Central memory CD4-positive, alpha-beta T cell (primary cell): Measurements from ENCODE around the gene ZNF485.
A peak's percentile ranks its signal among the peaks of the same experiment; 100 is the strongest.
"Not testable (repeated sequence)": the region's sequence is repeated elsewhere in the genome, so short reads cannot be mapped to it uniquely, and the experiment has no call there.

Source experiments
- DNase-seq: peaks from one replicate; pipeline ENCODE4 v3.0.0; 2022
- total RNA-seq, 3 experiments: gene quantifications; one replicate each; lab custom pipeline; 2026; lab: John Stamatoyannopoulos, UW

Gene ZNF485
- total RNA-seq, result 3.7 to 16.3 (median 15.2) reads per million in 3 experiments

DNA sequence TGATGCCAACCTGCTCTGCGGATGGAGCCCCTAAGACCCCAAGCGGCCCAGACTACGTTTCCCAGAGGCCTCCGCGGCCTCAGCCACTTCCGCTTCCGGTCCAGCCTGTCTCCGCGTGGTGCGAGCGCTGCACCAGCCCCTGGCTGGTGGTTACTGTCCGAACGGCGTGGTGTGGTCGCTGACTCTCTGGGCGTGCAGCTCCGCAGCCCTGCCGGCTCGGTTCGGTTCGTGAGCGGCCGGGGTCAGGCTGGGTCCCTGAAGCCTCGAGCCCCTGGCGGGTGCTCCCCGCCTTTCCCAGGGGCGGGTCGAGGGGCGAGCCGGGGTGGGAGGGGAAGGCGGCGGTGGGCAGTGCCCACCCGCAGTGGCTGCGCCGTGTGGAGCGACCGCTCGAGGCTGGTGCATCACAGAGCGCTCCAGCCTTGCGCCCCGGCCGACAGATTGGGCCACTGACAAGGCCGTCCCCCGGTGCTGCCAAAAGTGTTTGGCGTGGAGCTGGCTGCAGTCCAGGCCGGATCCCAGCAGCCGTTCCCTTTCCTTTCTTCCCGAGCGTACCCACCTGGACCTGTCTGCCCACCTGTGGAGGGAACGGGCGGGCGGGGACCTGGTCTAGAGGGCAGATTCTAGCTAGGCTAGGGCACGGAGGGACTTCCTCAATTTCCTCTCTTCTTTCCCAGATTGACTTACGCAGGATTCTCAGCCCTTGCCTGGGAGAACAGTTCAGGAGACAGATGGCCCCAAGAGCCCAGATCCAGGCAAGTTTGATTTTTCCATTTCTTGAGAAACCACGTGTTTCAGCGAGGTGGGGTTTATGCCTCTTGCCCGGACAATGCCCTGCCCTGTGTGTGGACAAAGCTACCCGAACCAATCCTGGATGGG, at the start of gene ZNF485:
Gene ZNF485, plus strand, starts transcription at position 116 of the 876 bp plus-strand sequence. Its CDS starts 613 bp downstream, at position 729.
- DNase-seq, result peak; percentile 41

DNA sequence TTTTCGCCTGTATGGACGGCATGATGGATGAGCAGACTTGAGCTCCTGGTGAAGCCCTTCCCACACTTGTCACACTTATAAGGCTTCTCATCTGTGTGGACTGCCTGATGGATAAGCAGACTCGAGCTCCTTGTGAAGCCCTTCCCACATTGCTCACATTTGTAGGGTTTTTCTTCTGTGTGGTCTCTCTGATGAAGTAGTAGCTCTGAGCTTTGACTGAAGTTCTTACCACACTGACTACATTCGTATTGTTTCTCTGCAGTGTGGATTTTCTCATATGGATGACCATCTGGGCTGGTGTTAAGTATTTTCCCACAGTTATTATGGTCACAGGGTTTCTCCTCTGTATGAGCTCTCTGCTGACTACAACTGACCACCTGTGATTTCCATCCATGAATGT, 49.0 kb upstream of the ZNF485 start:
- DNase-seq, result no peak

DNA sequence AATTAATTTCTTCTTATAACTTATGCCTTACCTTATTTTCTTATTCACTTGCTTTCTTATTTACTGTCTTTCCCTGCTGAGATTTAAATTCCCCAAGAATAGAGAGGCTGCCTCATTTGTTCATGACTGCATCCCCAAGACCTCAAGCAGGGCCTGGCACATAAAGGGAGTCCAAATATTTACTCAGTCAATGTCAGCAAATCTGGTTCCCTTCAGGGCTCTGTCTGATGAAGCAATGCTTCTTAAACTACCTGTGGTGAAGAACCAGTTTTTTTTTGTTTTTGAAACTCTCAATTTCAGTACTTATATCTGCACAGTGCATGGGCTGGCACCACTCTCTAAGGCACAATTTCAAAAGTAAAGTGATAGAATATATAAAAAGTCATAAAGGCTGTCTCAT, 36.6 kb upstream of the ZNF485 start:
- DNase-seq, result no peak

DNA sequence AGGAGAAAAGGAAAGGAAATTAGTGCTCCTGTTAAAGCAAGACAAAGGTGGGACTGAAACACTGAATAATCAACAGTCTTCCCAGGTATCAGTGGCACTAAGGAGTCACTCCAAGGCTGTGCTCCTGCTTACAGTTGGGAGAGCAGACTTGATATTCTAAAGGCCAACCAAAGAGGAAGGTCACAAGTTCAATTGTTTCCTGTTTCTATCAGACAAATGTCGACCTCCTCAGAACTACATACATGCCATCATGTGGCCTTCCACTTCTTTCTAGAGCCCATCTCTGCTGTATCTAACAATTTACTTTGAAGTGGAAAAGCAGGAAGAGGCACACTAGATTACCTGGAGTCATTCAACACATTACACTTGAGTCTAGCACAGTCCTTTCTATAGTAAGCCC, 35.3 kb upstream of the ZNF485 start:
- no peak for DNase-seq

DNA sequence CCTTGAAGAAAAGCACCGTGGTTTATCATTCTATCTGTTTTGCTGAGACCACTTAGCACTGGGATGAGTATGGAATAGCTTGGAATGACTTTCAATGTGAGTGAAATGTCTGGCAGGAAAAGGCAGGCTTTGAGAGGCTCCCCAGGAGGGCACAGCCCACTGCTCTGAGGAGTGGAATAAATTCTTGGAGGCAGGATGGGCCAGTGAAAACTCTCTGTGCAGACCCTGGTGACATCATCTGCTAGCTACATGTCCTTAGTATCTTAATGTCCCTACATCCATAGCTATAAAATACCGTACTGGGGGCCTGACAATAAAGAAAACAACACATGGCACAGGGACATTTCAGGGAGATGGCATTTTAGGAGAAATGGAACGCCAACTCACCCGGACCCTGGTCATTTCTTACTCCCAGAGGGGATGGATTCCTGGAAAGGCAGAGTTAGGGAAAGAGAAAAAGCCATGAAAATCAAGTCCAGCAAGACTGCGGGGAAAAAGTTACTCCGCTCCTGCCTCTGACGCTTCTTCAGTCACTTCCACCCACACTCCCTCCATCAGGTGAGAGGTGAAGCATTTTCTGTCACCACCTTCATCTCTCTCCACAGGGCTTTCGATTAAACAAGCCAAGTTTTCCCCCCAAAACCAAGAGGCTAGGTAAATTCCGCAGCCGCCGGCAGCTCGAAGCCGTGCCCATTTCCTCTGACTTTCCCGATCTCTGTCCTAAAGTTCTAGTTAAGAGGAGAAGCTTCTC, 32.8 kb upstream of the ZNF485 start:
- DNase-seq, result peak; percentile 17

DNA sequence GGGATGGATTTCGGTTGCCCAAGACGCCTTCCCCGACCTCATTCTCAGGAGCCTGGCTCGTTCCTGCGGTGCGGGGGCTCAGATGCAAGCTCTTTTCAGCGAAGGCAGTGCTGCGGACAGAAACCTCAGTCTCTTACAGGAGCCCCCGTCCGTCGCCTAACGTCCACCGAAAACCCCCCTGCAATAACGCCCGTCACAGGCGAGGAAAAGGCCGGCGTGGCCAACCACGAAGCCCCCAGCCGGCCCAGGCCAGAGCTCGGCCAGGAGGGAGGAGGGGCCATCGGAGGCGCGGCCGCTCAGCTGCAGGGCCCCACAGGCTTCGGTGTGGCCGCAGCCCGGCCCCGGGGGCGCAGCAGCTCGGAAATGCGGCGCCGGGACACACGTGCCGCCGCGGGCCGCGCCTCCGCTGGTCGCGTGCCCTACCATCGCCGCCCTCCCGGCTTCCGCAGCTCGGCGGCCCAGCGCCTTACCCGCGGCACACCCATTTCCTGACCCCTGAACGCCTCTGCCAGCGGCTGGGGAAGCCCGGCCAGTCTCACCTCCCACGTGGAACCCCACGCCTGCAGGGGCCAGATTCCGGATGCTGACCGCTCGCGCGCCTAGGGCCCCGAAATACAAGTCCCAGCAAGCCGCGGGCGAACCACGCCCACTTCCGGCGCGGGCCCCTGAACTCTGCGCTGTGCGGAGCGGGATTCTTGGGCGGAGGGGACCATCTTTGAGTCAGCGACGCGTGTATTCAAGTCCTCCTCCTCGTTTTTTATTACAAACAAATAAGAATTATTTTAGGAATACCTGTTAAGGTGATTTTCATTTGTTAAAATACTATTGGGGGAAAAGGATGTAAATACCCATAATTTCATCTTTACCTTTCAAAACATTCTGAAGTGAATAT, 32.0 kb upstream of the ZNF485 start, which contains the start of gene ZNF239:
Gene ZNF239, minus strand, starts transcription at position 616 of the 892 bp plus-strand sequence. CDS start 16,537 bp downstream, outside the sequence.
- peak; percentile 79 for DNase-seq

DNA sequence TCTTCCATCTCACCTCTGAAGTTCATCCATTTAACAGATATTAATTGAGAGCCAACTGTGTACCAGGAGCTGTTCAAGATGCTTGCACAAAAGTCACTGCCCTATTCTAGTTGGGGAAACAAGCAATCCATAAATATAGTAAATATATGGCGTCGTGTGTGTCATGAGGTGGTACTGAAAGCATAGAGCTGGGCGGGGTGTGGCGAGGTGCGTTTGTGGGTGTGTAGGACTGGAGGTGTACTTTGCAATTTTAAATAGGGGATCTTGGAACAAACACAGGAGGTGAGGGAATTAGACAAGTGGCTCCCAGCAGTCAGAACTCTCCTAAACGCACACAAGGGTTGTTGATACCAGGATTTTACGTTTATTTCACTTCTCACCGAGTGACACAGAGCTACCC, 31.3 kb upstream of the ZNF485 start:
- no peak for DNase-seq

DNA sequence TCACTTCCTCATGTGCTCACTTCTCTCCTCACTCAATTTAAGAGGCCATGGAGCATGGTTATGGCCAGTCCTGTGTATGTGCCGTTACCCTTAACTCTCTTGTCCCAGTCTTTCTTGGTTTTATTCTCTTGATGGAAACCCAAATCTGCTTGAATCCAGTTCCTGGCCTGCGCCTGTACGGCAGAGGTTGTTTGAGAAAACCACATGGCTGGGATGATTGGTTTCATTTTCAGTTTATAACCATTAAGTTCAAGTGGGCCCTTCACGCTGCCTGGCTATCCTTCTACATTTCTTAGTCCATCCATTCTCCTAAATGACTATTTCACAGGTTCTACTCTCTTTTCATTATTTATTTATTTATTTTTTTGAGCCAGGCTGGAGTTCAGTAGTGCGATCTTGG, 30.2 kb upstream of the ZNF485 start:
- DNase-seq, result peak; percentile 27

DNA sequence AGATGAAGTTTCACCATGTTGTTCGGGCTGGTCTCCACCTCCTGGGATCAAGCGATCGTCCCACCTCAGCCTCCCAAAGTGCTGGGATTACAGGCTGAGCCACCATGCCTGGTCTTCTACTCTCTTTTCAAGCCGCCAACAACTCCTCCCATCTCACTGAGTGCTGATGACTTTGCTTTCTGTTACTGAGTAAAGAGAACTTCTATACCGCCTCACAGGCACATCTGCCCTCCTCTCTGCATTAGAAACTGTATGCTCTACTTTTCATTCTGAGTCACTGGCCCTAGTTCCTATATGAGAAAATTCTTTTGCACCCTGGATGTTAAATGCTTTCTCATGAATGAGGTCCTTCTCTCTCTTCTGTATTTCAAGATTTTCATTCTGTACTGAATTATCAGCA, 29.7 kb upstream of the ZNF485 start:
- DNase-seq, result no peak

DNA sequence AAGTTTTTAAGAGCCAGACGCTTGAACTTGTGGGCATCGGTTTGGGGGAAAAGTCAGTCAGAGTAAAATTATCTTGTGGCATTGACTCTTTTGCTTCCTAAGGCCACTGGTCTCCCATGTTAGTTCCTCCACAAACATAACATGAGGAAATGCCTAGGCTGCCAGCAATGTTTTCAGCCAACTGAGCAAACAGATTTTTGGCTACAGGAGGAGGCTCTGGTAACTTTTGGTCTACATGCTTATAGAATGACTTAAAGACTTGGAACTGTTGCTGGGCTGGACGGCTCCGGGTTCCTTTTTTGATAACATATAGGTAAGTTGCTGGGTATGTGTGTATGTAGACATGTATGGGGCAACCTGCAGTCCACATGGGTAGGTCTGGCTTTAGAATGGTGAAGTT, 22.2 kb upstream of the ZNF485 start:
- DNase-seq, result no peak

DNA sequence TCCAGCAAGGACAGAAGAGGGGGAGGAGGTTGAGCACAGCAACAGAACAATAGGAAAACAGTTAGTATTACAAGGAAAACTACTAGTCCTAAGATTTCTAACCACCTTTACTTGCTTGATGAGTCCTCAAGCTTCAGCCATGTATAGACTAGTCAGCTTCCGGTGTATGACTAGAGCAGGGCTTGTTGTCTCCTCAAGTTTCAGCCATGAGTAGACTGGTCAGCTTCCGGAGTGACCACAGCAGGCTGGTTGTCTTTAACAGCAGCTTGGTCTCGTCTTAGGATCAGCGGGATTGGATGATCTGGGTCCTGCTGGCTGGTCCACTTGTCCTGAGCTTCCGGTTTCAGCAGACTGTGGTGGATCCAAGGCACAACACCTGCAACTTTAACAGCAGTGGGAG, 21.2 kb upstream of the ZNF485 start:
- DNase-seq, result no peak

DNA sequence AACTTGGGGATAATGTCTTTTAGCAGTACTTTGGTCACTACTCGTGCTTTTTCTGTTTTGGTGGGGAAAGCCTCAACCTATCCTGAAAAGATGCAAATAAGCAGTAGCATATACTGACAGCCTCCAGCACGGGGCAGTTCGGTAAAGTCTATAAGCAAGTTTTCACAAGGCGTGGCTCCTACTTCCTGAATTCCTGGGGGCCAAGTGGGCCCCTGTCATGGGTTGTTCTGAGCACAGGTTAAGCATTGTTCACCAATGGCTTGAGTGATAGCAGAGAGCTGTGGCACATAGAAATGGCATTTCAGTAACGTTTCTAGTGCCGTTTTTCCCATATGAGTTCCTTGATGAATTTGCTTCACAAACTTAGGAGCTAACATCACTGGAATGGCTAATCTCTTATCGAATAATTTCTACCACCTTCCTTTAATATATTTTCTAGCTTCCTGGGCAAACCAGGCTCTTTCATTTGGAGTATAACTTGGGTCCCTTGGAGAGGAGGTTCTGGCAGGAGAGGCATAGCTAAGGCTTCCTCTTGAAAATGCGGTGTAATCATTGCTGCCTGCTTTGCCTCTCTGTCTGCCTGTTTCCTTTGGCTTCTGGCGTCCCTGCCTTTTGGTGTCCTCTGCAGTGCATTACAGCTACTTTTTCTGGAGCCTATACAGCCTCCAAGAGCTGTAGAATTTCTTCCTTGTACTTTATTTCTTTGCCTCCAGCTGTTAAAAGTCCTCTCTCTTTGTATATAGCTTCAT, 20.1 kb upstream of the ZNF485 start:
- DNase-seq, result no peak

DNA sequence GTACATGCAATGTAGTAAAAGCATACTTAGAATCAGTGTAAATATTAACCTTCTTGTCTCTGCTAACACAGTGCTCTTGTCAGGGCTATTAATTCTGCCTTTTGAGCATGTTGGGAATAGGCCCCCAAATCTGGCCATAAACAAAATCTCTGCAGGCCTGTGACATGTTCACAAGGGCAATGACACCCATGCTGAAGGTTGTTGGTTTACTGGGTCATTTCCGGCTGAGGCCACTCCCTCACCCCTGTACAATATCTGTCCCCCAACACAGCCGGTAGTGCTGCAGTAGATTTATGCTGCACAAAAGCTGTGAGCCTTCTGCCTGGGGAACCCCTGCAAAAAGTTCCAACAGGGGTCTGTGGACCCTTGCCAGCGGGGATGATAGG, 19.5 kb upstream of the ZNF485 start:
- not testable (repeated sequence) for DNase-seq

DNA sequence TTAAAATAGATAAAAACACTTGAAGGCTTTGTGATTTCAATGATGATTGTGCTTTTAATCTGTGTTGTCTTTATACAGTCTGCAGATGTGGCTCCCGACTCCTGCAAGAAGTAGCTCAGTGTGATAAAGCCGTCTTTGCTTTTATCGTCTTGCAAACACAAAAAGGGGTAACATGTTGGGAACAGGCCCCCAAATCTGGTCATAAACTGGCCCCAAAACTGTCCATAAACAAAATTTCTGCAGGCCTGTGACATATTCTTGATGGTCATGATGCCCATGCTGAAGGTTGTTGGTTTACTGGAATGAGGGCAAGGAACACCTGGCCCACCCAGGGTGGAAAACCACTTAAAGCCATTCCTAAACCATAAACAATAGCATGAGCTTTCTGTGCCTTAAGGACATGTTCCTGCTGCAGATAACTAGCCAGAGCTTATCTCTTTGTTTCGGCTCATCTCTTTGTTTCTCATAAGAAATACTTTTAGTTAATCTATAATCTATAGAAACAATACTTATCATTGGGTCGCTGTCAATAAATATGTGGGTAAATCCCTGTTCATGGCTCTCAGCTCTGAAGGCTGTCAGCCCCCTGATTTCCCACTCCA, 14.8 kb upstream of the ZNF485 start:
- DNase-seq, result no peak

DNA sequence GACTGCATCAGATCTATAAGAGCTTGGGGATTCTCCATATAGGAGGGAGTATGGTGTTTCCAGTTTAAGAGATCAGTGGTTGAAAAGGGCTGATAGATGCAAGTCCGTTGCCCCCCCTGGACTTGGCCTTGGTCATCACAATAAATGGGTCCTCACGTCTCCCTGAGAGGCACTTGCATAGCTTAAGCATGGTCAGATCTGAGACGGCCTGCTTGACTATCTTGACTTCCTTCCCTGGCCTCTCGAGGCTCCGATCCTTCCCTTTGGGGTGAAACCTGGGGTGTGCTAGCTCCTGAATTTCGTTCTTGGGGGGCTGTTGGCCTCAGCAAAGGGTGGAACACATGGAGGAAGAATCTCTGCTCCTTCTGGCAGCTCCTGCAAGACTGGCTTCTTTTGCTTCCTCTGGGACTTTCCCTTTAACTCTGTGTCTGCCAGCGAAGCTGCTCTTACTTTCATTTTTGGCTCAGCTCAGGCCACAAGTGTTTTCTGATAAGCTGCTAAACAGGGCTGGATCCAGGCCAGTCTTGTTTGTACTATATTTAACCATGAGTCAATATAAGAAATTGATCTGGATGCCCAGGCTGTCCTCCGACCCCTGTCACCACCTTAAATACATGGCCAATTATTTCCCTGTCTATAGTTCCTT, 11.2 kb upstream of the ZNF485 start:
- peak; percentile 40 for DNase-seq

DNA sequence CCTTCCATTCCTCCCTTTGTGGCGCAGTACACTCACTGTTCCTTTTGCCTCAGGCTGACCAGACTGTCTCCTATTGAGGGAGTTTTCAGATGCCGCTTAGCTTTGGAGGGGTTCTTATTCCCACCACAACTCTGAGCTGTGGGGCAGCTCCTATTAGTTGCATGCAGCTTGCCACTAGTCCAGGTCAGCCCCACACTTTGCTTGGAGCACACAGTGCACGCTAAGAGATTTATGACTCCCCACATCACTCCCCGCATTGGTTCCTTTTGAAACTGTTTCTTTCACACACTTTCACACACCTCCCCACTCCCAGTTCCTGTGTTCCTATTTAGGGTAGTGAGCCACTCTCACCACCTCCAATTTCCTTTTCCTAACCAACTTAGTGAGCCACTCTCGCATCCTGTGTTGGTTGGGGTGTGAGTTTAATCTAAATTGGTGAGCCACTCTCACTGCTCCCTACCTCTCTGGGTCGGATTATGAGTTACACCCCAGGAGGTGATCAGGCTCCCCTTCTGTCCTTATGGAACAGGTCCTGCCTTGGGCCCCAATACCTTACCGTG, 10.4 kb upstream of the ZNF485 start:
- DNase-seq, result peak; percentile 3

DNA sequence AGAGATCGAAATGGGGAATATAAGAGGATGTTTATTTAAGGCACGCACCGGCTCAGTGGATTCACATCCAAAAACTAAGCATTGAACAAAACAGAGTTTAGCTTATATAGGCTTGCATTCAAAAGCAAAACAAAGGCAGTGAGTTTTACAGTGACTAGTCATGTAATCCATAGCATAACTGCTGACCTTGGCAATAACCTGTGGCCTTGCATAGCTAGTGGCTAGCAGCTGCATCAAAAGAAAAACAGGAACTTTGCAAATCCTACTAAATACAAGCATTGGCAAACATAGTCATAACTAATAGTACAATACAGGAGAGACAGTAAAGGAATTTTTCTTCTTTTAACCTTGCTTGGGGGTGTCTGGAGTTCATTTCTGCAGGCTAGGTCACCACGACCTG, 9.7 kb upstream of the ZNF485 start:
- no peak for DNase-seq

DNA sequence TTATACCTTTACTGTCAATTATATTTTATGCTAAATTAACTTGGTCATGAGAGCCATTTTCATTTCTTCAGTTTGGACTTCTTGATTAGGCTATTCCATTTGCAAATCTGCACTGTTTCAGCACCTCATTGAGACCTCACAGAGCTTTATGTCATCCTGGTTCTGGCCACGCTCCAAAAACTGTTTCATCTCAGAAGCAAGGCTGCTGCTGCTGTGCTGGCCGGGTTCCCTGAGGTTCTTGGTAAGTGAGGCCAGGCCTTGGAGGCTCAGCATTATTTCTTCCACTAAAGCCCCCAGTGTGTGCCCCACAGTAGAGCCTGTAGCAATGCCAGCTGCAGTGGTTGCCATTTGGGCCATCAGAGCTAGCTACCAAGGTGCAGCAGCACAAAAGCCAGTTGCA, 7.8 kb upstream of the ZNF485 start:
- no peak for DNase-seq

DNA sequence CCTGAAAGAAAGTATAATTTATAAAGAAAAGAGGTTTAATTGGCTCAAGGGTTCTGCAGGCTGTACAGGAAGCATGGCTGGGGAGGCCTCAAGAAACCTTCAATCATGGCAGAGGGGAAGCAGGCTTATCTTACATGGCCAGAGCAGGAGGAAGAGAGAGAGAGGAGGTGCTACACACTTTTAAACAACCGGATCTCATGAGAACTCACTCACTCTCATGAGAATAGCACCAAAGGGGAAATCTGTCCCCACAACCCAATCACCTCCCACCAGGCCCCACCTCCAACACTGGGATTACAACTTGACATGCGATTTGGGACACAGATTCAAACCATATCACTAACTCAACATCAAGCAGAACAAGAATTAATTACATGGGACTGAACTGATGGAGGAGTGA, 6.9 kb upstream of the ZNF485 start:
- DNase-seq, result no peak

DNA sequence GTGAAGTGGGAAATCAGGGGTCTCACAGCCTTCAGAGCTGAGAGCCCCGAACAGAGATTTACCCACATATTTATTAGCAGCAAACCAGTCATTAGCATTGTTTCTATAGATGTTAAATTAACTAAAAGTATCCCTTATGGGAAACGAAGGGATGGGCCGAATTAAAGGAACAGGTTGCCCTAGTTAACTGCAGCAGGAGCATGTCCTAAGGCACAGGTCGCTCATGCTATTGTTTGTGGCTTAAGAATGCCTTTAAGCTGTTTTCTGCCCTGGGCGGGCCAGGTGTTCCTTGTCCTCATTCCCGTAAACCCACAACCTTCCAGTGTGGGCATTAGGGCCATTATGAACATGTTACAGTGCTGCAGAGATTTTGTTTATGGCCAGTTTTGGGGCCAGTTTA, 4.7 kb upstream of the ZNF485 start:
- not testable (repeated sequence) for DNase-seq

DNA sequence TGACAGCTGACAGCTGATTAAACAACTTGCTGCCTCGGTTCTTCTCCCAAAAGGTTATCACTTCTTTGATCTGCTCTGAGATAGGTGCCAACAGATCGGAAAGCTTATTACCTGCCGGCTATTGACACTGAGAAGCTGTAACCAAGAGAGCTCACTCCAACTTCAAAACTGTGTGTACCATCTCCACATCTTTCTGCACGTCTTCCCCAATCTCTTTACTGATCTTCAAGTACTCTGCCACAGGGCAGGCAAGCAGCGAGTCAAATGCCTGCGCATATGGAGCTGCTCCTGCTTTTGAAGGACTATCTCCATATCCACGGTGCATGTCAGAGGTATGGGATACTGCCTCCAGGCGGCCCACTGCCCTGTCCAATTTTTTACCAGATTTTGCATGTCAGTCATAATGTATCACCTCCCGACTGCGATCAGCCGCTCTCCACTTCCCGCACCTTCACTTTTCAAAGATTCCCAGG, 352 bp upstream of the ZNF485 start:
- no peak for DNase-seq
